Pulmonary artery endothelial cell (primary cell): Measurements from ENCODE around the gene TNFRSF8. TPM values are rescaled to one million over a fixed set of nuclear protein-coding genes. Genes with fewer than 3 reads are reported as not detected.

Source experiments
- DNase-seq: peaks from one replicate; pipeline ENCODE4 v3.0.0-alpha.2; 2011; ENCODE audit warnings: low read depth, low spot score
- total RNA-seq: library from RNA; depleted of rRNA; stranded (reverse); fragments of >200 nt; gene quantifications from 2 replicates; pipeline ENCODE4 v1.2.3, GENCODE V29; 2014

The TNFRSF8 gene
- total RNA-seq, 1 donor from 2014 or later = 0.20 TPM

DNA sequence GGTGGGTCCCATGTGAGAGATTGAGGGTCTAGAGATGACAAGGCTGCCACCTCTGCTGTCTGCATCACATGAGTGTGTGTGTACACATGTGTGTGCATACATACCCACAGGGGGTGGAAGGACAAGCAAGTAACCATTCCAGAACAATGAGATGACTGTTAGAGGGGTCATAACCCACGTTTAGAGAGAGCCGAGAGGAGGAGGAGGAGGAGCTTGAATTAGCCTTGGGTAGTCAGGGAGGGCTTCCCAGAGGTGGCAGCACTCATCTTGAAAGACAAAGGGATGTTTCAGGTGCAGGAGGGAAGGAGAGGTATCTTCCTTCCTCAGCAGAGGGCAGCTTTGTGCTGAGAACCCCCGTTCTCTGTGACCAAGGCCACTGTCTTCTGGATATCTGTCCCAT, 125.0 kb downstream of the TNFRSF8 start:
- DNase-seq = no peak

DNA sequence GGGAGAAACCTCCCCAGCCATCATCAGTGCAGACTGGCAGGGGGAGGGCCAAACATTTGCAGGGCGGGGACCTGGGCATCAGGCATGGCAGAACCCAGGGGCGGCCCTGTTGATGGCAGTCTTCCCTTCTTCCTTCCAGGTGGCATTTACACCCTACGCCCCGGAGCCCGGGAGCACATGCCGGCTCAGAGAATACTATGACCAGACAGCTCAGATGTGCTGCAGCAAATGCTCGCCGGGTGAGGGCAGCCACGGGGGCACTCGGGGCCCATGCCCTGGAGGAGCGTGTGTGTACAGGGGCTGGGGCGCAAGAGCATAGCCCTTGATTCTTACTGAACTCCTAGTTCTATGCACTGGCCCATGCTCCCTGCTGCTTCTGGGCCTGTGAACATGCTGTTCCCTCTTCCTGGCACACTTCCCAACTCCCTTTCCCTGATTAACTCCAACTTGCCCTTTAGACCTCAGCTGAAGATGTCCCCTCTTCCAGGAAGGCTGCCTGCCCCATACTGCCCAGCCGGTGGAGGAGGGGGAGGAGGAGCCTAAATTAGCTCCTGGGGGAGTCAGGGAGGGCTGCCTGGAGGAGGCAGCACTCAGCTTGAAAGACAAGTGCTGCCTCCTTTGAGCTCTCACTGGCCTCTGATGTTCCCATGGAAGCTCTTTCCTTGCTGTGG, 125.7 kb downstream of the TNFRSF8 start:
- DNase-seq = no peak

DNA sequence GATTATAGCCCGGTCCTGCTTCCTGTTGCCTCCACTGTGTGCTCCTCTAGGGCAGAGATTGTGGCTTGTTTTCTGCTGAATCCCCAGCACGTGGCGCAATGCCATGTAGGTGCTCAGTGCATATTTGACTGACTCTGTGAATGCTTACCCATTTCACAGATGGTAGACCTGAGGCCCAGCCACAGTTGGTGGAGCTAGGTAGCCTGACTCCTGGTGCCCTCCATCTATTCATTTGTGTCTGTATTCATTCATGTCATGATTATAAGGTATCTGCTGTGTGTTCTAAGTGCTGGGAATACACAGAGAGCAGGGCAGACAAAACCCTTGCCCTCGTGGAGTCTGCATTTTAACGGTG, 126.2 kb downstream of the TNFRSF8 start:
- no peak for DNase-seq

DNA sequence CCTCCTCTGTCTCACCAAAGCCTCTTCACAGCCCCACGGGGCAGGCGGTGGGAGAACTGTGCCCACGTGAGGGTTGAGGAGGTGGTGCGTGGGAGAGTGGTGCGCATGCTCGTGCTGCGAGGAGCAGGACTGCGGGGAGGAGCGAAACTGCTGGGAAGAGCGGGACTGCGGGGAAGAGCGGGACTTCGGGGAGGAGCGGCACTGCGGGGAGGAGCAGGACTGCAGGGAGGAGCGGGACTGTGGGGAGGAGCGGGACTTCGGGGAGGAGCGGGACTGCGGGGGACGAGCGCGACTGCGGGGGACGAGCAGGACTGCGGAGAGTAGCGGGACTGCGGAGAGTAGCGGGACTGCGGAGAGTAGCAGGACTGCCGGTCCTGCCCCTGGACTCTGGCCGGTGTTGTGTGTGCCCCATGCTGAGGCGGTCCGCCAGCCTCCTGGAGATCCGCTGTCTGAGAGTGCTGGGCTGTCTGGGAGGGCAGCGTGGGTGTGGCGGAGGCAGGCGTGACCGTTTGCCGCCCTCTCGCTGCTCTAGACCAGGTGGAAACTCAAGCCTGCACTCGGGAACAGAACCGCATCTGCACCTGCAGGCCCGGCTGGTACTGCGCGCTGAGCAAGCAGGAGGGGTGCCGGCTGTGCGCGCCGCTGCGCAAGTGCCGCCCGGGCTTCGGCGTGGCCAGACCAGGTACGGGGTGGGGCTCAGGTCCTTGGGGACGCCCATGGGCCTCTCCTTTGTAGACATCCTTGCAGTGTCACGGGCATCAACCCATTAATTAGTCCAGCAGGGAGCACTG, 128.3 kb downstream of the TNFRSF8 start:
- no peak for DNase-seq

Other genes starting within 250 kb of the TNFRSF8 start
- gene NPPA, start 215.5 kb upstream of the TNFRSF8 start, total RNA-seq = not detected in 2 replicates
- not detected in 2 replicates for gene NPPB, start 204.4 kb upstream of the TNFRSF8 start, total RNA-seq
- 63.6 and 69.9 TPM in 2 replicates for gene KIAA2013, start 136.9 kb upstream of the TNFRSF8 start, total RNA-seq
- 342 and 390 TPM in 2 replicates for gene PLOD1, start 128.6 kb upstream of the TNFRSF8 start, total RNA-seq
- 60.5 and 77.2 TPM in 2 replicates for gene MFN2, start 82.9 kb upstream of the TNFRSF8 start, total RNA-seq
- 27.6 and 40.6 TPM in 2 replicates for gene MIIP, start 43.8 kb upstream of the TNFRSF8 start, total RNA-seq
- 21.1 and 26.1 TPM in 2 replicates for gene TNFRSF1B, start 103.7 kb downstream of the TNFRSF8 start, total RNA-seq
- gene VPS13D, start 166.7 kb downstream of the TNFRSF8 start, total RNA-seq = 24.4 and 28.9 TPM in 2 replicates